Endometrial microvascular endothelial cells (primary cell): ENCODE results near the gene WHAMM. TPM values are rescaled to one million over a fixed set of nuclear protein-coding genes. Genes with fewer than 3 reads are reported as not detected.

ENCODE experiments used
- in situ Hi-C: cut with HindIII; loops from 2 replicates; pipeline ENCODE4 v1.10.0; 2017; ENCODE audit warnings: low sequenced_read_pairs, low pct_unique_long_range_greater_than_20kb; ENCODE audit errors: inconsistent ontology term
- total RNA-seq: library from RNA; depleted of rRNA; stranded (reverse); fragments of >200 nt; gene quantifications from one replicate; pipeline ENCODE4 v1.2.3, GENCODE V29; 2015; ENCODE audit errors: inconsistent ontology term

Gene WHAMM
- total RNA-seq, 1 donor from 2014 or later, result 4.2 TPM

DNA sequence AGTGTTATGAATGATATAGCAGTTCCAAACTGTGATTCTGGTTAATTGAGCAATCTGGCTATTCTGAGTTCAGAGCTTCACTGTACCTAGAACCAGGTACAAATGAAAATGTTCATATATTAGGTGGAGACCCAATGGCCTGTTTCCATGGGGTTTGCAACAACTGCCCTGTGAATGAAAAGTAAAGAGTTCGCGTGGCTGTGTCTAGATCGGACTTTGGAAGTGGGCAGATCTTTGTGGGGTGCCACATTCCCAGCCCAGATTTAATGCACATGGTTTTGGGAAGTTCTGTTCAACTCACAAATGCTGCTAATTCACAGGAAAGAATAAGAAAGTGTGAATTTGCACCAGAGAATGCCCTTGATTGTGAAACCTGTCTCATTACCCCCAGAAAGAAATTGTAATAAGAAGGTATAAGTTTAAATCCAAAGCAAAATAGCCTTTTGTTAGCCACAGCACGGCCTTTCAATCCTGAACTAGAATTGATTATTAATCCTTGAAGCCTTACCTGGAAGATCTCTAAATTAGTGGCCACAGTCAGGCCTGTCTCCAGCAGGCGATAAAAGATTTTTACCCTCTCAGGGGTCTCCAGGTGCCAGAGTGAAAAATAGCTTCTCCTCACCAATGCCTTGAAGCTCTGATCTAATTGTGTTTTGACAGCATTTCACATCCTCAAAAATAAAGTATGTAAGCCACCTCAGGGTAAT is 22.6 kb downstream of the WHAMM start:
- in situ Hi-C loops, result no loop called here

DNA sequence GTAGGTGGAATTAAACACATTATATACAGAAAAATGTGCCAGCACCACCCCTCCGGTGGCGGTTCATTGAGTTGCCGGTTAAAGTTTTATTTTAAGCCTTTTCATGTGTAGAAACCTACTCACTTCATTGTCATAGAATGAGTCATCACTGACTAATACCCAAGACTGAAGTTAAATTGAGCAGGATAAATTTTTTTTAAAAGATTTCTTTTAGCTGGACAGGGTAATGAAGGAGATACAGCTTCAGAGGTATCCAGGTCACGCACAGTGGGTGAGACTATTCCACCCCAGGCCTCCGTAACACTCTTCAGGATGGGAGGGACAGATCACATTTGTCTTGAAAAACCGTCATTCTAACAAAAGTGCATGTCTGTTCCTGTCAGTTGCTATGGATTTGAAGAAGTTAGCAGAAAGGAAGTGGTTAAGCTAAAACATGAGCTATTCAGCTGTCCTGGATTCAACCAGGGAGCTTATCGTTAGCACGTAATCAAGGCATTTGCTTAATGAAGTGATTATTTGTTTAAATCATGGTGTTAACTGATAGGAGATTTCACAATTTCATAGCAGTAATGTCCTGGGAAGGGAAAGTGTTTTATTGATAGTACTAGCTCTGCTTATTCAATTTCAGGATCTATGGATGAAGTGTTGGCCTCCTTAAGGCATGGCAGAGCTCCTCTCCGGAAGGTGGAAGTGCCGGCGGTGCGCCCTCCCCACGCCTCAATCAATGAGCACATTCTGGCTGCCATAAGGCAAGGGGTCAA is 23.4 kb downstream of the WHAMM start:
- in situ Hi-C loops, result no loop called here

DNA sequence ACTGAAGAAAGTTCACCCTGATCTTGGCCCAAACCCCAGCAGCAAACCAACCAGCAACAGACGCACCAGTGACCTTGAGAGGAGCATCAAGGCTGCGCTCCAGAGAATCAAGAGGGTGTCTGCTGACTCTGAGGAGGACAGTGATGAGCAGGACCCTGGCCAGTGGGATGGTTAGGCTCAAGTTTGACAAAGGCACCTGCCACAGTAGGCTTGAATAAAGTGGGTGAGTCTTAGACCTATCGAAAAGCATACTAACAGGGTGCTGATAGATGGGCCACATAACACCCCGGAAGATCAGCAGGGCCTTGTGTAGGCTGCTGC is 23.9 kb downstream of the WHAMM start:
- in situ Hi-C loops, result no loop called here

DNA sequence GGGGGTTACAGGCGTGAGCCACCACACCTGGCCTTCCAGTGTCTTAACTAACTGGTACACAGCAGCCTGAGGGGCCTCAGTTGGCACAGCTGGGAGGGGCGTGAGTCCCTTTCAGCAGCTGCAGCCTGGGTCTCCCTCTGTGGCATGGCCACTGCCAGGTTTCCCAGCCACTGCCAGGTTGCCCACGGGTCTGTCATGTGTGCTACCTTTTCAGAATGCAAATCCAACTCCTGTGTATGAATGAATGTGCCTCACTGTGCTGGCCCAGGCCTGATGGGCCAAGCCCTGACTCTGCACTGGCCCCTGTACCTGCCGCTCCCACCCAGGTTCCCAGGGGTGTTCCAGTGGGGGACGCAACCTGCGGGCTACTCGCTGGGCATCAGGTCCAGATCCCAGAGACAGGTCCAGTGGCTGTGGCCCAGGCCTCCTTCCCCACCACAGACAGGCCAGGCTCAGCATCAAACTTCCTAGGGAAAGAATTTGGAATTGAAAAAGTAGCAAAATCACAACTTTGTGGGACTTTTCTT is 26.0 kb downstream of the WHAMM start:
- in situ Hi-C loops, result no loop called here

DNA sequence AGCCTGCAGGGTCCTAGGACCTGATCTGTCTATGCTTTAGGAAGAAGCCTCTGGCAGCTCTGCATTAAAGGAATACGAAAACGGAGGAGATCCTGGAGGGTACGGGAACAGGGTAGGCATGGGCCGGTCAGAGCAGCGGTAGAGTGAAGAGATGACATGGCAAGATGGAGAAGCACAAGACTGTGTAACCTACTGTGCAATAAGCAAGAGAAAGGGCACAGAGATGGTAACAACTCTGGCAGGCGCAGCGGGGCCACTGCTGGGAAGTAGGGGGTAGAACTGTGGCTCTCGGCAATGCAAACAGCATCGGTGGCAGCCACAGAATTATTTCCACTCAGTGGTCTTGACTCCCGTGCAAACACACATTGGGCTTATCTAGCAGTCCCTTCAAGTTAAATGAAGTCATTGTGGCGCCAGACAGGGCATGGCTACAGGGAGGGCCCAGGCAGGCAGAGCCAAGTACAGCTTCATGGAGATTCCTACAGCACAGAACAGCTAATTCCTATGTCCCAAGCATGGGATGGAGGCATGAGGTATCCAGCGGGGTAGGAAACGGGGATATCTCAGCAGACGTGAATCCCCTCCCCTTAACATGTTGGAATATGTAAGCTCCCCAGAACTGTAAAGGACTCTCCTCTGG is 28.8 kb downstream of the WHAMM start:
- in situ Hi-C loops, result no loop called here

DNA sequence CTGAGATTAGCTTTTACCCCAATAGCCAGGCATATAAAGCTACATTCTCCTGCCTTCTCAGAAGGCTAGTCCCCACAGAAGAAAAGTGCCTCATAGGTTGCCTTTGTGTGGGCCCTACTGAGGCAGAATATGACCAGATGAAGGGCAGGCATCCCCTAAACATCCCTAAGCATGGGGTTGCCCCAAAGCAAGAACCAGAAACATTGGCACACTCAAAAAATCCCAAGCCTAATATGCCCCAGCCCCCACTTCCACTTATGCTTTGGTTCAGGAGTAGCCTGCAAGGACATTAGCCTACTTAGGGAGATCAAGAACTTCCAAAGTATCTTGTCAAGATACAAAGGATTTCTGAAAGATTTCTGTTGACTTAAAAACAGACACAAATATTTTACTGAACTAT is 29.7 kb downstream of the WHAMM start:
- in situ Hi-C loops, result no loop called here

DNA sequence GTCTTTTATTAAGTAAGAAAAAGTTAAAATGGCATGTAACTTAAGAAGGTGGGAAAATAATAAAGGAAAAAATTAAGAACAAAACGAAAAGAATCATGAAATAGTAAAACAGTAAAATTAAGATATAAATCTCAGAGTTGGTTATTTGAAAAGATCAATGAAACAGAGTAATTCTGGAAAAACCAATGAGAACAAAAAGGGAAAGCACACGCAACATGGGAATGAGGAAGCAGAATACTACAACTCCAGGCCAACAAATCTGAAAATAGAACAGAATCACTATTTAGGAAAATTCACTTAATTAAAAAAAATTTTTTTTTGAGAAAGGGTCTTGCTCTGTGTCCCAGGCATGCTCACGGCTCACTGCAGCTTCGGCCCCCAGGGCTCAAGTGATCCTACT is 30.7 kb downstream of the WHAMM start:
- in situ Hi-C loops, result no loop called here

DNA sequence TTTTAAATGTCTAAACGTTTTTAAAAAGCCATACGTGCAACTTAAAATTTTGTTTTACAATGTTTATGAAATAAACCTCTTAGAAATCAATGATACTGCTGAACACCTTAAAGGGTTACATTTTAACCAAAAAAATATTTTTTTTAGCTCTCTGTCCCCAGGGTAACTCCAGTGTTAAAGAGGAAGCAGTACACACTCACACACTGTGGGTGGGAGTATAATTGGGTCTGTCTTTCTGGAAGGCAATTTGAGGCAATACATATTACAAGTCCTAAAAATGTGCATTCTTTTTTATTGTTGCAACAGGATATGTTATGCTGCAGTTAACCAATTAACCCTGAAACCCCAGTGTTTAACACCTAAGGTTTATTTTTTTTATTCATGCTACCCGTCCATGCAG is 34.1 kb downstream of the WHAMM start:
- in situ Hi-C loops, result no loop called here

DNA sequence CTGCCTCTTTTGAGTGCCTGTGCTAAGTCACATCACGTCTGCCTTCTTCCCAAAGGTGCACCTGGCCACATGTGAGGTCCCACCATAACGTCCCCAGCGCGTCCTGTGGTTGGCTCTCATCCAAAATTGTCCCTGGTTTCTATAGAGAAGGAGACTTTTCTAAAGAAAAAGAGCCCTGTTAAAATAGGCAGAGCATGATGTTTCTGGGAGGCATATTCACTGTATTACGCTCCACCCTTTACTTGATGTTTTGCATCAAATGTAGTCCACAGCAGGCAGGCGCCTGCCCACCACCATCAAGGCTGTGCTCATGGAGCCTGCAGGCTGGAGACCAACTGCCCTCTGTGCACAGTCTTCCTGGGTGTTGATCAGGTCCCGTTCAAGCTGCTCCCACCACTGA is 36.3 kb downstream of the WHAMM start:
- in situ Hi-C loops, result no loop called here

DNA sequence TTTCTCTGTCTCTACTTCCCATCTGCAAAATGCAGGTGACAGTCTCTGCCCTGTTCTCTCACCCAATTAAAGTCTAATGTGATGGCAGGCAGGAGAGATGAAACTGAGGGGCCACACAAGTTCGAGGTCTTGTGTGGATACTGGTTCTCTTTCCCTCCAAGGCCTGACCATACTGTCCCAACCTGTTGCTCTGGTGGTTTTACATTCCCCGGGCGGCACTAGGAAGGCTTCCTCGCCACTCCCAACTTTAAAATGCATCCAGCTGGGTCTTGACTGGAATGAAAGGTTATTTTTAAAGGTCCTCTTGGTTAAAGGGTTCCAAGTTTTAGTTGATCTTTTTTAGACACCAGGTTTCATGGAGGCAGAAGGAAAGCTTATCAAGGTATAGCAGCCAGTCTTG is 37.2 kb downstream of the WHAMM start:
- in situ Hi-C loops, result no loop called here

DNA sequence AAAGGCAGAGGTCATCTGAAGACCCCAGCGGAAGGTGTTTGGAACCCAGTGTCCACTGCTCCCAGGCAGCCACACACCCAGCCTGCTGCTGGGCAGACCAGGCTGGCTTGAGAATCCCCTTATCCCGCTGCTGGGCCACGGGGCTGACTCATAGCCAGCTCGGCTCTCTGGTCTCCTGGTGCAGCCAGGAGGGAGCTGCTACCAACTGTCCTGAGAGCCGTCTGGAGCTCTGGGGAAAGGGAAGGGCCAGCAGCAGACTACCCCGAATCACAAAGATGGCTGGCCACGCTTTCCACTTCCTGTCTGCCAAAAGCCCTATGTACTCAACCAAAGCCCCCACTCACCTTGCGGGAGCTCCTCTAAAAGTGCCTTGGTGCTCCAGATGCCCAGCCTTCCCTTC is 38.3 kb downstream of the WHAMM start:
- in situ Hi-C loops, result no loop called here

DNA sequence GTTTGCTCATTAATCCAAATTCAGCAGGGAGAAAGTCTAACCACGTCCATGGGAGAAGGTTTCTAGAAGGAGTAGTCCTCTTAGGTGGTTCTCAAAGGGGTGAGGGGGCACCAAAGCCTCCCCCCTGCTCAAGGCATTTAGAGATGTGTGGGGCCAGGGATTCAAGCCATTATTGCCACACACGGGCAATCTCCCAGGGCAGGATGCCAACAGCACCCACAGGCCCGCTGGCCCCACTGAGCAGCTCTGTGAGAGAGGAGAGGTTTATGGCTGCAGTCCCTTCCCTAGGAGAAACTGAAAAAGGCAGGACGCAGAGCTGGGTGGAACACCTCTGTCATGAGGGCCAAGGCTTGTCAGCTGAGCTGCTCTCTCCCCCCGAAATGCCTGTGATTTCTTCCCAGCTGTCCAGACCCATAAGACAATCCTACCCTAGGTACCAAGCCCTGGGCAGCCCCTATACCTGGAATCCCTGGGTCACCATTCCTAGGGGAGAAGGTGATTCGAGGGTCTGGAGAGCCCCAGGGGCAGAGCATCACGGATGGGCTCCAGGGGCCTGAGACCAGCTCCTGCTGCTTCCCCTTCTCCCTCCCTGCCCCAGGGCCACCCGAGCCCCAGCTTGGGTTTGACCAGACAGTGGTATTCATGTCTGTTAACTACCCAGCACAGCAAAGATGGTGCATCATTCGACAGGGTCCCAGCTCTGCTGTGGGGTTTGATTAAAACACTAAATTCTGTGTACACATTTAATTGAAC is 39.0 kb downstream of the WHAMM start:
- in situ Hi-C loops, result no loop called here

DNA sequence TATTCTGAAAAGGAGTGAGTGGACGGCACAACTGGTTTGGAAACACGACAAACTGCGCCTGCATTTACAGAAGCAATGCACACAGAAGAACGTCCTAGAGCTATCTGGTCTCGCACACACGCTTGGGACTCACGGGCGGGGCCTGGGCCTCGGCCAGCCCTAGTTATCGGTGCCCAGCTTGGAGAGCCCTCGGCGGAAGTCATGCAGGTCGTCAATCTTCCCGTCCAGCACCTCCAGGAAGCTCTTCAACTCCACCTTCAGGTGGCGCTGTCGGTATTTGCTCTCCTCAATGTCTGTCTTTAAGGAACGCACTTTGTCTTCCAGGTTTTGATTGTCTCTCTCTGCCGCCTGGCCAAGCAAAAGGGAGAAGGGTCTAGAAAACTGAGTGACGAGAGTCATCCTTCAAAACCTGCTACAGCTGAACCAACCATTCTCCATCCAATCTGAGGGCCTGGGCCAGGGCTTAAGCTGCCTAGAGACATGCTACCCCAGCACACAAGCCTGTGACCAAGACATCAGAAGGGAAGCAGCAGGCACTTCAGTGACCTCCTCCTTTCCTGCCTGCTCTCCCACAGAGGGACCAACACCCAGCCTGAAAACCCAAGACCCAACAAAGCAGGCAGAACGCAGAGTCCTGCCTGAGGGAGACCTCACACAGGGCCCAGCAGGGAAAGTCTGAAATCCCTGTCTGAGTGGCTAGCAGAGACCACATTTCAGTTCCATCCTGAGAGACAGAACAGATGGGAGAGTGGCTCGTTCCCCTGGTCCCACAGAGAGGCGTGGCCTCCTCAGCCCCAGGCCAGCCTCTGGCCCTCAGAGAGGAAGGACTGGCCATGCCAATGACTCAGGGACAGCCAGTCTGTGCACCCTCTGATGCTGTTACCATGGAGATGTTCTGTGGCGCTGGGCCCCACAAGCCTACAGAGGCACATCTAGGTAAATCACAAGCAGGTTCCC is 40.4 kb downstream of the WHAMM start:
- in situ Hi-C loops, result no loop called here

DNA sequence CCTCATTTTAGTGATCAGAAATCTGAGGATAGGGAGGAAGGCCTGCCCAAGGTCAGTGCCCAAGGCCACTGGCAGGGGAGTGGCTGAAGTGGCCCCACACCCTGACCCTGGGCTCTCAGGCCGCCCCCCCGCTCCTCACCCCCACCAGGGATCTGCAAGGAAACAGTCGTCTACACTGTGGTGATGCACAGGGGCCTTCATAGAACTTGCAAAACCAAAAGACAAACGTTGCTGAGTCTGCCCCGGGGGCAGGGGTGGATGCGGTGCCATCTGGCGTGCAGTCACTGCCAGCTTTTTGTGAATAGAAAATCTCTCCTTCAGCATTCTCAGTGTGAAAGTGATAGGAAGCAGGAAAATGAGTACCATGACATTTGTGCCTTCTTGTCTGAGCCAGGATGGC is 41.3 kb downstream of the WHAMM start:
- in situ Hi-C loops, result no loop called here

DNA sequence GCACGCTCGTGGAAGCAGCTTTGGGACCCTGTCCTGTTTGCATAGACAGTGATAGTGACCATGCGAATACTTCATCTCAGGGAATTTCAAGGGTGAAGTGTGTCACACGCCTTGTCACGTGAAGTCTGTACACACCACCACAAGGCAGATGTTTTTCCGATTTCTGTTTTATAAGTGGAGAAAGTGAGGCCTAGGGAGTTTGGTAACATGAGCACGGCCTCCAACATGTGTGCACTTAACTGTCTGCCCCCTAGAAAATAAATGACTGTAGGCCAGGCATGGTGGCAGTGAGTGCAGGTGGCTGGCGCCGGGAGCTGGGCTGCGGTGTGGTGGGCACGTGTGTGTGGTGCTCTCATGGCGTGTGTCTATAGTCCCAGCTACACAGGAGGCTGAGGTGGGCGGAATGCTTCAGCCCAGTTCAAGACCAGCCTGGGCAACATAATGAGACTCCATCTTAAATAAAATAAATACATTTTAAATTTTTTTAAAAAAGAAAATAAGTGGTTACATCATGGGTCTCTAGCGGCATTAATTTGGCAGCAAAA is 42.0 kb downstream of the WHAMM start:
- in situ Hi-C loops, result no loop called here

DNA sequence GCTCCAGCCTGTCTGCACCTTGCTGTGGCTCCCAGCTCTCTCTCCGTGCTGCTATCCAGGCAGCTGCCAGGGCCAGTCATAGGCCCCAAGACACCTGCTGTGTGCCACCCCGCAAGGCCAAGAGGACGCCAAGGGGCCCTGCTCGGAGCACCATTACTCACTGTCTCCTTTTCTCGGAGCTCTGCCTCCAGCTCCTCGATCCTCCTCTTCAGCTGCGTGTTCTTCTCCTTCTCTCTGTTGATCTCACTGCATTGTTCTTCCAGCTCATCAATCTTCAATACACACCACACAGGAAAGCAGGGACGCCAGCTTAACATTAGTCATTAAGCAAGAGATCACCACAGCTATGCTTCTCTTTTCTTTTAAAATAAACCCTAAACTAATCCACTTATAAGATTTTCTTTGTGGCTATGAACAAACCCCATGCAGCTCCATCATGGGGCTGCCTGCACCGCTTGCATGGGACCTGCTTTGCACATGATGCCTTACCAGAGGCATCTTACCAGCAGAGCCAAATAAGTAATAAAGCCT is 42.6 kb downstream of the WHAMM start:
- in situ Hi-C loops, result no loop called here

DNA sequence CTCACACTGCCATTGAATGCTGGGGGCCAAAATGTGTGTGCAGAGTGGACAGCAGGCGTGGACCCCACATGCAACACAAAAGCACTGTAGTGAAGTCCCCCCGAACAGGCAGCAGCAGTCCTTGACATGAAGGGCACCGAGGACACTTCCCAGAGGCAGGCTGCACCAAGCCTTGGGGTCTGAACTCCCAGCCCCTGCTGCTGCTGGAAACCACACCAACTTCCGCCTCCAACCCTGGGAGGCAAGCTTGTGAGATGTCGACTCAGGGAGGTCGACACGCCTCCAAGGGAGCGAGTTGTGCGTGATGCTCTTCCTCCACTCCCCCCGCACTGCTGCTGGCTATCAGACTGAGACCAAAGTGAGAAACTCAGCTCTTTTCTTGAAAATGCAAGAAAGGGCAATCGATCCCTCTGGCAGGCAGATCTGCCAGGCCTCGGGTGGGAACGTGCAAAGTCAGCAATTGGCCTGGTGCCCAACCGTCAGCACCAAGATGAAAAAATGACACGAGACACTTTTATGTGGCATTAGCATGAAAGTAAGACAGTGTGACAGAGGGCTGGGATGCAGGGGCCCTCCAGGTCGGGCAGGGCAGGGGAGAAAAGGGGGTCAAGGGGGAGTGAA is 43.6 kb downstream of the WHAMM start:
- in situ Hi-C loops, result no loop called here
